HG02798 (cell line): ENCODE data around the gene ABCB7.
"Not testable (repeated sequence)": the region's sequence is repeated elsewhere in the genome, so short reads cannot be mapped to it uniquely, and the experiment has no call there.

Source experiments
- ATAC-seq: cut with Tn5 transposase; IDR thresholded peaks from one replicate; pipeline ENCODE4 v1.9.1; 2021; ENCODE audit warnings: mild to moderate bottlenecking; ENCODE audit not compliant: unreplicated experiment, poor library complexity

Gene ABCB7

DNA sequence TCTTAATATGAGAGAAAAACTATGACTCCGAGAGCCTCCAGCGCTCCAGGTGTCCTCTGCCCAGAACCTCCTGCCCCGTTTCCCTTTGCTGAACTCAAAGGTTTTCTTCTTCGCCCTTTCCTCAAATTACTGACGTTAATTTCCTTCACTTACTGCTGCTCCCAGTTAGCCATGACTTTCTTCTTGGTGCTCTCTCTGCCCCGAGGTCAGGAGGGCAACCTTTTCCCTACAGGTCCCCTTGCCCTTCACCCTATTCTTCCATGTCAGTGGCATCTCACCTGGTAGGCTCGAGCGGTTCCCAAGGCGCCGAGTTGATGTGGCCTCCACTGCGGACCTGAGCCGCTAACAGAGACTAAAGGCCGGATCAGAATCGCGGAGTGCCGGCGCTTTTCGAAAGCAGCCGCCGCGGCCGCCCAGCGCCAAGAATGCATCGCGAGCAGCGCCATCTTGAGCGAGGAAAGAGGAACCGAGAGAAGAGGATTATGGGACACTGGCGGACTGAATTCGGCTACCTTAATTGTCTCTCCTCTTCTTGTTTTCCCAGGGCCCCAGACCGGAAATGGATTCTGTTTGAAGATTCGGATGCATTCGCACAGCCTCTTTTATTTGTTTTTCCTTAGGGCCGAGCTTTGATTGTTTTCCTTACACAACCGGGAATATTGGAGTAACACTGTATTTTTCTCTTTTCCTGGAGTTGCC lies at the start of gene ABCB7:
Gene ABCB7, minus strand, starts transcription at position 457 of the 699 bp plus-strand sequence. Its CDS starts 11 bp downstream, at position 446.
- peak; percentile 96 for ATAC-seq

DNA sequence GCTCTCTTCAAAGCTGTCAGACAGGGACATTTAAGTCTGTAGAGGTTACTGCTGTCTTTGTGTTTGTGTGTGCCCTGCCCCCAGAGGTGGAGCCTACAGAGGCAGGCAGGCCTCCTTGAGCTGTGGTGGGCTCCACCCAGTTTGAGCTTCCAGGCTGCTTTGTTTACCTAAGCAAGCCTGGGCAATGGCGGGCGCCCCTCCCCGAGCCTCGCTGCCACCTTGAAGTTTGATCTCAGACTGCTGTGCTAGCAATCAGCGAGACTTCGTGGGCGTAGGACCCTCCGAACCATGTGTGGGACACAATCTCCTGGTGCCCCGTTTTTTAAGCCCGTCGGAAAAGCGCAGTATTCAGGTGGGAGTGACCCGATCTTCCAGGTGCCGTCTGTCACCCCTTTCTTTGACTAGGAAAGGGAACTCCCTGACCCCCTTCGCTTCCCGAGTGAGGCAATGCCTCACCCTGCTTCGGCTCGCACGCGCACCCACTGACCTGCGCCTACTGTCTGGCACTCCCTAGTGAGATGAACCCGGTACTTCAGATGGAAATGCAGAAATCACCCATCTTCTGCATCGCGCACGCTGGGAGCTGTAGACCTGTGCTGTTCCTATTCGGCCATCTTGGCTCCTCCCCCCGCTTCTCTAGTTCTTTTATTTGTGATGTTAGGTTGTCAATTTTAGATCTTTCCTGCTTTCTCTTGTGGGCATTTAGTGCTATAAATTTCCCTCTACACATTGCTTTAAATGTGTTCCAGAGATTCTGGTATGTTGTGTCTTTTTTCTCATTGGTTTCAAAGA lies 32.5 kb upstream of the ABCB7 start:
- not testable (repeated sequence) for ATAC-seq

DNA sequence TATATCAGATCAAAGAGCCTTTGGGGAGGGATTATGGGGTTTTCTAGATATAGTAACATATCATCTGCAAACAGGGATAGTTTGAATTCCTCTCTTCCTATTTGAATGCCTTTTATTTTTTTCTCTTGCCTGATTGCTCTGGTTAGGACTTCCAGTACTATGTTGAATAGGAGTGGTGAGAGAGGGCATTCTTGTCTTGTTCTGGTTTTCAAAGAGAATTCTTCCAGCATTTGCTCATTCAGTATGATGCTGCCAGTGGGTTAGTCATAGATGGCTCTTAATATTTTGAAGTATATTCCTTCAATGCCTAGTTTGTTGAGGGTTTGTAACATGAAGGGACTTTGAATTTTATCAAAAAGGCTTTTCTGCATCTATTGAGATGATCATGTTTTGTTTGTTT lies 25.6 kb upstream of the ABCB7 start:
- no peak for ATAC-seq

DNA sequence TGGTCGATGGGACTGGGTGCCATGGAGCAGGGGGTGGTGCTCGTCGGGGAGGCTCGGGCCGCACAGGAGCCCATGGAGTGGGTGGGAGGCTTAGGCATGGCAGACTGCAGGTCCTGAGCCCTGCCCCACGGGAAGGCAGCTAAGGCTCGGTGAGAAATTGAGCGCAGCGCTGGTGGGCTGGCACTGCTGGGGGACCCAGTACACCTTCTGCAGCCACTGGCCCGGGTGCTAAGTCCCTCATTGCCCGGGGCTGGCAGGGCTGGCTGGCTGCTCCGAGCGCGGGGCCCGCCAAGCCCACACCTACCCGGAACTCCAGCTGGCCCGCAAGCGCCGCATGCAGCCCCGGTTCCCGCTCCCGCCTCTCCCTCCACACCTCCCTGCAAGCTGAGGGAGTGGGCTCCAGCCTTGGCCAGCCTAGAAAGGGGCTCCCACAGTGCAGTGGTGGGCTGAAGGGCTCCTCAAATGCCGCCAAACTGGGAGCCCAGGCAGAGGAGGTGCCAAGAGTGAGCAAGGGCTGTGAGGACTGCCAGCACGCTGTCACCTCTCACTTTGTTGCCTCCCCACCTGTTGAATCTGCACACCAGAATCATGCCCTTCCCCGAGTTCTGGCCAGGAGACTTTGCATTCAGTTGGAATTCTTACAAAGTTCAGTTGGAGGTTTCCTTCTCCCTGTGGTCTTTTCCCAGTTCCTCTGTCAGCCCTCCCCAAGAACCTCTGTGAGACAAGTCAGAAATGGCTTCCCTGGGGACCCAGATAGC lies 23.6 kb upstream of the ABCB7 start:
- ATAC-seq: not testable (repeated sequence)

DNA sequence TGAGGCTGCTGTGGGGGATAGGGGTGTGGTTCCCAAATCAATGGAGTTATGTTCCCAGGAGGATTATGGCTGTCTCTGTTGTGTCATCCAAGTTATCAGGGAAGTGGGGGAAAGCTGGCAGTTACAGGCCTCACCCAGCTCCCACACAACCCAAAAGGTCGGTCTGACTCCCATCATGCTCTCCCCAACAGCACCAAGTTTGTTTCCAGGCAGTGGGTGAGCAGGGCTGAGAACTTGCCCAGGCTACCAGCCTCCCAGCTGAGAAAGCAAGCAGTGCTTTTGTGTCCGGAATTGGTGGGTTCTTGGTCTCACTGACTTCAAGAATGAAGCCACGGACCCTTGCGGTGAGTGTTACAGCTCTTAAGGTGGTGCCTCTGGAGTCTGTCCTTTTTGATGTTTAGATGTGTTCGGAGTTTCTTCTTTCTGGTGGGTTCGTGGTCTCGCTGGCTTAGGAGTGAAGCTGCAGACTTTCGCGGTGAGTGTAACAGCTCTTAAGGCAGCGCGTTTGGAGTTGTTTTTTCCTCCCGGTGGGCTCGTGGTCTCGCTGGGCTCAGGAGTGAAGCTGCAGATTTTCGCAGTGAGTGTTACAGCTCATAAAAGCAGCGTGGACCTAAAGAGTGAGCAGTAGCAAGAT lies 16.3 kb upstream of the ABCB7 start:
- not testable (repeated sequence) for ATAC-seq

DNA sequence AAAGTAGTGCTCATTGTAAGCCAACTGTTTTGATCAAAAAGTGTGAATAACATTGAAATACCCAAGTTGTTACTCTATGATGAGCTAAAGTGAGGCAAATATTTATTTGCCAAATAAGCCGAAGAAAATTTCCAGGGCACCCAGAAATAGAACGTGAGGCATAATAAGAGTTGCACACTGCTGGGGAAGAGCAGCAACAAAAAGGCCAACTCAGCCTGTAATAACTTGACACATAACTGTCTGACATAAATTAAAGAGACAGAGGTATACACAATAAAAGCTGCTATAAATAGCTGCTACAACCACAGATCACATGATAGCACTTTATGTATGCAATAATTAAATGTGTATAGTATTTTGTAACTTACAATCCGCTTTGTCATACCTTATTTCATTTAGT lies 2.0 kb upstream of the ABCB7 start:
- ATAC-seq: no peak

DNA sequence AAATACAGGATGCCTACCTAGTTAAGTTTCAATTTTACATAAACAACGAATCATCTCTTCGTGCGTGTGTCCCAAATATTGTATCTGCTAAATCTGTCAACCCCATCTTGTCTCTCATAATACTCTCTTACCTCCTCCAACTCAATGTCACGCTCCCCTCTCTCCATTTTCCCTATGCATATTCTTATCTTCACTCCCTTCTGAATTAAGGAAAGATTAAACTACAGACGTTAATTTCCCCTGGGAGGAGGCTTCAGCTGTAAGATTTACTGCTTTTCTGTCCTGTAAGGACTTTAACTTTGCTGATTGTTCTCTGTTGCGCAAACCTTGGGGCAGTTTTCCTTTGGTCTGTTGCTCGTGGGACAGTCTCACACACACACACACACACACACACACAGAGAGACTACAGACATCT lies 455 bp upstream of the ABCB7 start:
- no peak for ATAC-seq

DNA sequence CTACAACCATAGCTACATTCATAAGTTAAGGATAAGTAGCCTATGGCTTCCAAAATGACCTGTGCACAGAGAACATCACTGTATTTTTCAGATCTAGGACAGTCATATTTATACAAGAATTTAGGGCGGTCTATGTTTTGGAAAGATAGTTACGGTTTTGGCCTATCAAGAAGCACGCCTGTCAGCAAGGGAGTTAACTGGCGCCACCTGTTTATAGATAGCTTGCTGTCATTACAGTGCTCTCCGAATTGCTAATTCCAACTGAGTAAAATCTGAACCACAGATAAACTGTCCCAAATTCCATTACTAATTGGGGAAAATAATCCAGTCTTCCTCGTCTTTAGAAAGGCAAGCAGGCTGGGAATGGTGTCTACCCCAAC lies 646 bp downstream of the ABCB7 start:
- ATAC-seq: peak; percentile 68

DNA sequence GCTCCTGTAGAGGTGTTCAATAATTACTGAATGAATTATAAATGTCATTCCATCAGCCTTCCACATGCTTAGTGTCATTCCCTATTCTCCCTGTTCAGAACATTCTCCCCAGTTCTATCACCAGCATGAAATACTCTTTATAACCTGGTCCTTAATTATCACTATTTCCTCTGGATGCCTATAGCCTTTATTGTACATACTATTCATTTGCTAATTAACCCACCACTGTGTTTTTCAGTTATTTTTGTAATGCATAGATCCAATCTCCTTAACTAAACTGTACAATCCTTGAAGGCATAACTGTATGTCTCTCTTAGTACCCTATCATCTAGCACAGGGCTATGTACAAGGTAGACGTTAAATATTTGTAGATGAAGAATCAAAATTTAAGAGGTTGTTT lies 1.2 kb downstream of the ABCB7 start:
- no peak for ATAC-seq

DNA sequence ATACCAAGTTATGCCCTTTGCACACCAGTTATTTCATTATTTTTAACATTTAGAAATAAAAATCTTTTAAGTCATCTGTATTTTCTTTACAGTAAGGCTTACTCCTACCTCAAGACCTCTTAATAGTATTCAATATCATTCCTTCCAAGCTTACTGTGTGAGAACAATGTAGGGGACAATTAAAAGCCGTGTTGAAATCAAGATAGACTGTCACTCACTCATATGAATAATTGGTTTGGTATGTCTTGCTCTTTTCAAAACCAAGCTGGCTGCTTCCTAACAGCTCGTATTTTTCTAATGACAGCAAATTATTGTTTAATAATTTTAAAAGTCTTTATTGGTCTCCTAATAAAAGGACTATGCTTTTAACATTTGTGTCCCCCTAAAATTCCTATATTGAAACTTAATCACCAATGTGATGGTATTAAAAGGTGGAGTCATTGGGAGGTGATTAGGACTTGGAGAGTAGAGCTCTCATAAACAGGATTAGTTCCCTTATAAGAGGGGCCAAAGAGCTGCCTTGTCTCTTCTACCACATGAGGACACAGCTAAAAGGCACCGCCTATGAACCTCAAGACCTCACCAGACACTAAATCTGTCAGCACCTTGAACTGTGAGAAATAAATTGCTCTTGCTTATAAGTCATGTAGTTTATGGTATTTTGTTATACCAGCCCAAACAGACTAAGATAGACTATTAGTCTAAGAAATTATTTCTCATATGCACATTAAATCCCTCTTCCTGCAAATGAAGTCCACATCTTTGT lies 4.1 kb downstream of the ABCB7 start:
- no peak for ATAC-seq

DNA sequence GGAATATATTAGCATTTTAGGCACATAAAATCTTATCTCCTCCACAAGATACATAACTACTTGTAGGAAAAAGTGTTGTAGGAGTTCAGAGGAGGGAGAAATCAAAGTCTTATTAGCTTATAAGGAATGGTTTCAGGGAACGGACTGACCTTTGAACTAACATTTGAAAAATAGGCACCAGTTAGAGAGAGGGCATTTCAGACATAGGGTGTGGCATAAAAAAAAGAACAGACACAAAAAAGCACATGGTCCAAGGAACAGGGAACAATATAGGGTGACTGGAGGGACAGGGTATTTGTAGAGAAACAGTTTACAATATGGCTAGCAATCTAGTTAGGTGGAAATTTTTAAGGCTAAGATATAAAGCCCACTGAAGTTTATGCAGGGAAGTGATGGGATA lies 6.4 kb downstream of the ABCB7 start:
- ATAC-seq: no peak

DNA sequence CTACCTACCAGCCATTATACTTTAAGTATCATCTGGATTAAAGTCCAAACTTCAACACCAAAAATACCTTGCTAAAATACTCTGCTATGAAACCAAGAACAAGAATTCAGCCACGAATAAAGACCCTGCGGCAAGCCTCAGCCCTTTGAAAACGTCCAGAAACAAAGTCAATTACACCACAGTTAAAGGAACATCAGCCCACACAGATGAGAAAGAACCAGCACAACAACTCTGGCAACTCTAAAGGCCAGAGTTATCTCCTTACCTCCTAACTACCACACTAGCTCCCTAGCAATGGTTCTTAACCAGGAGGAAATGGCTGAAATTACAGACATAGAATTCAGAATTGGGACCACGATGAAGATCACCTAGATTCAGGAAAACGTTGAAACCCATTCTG lies 23.4 kb downstream of the ABCB7 start:
- ATAC-seq: no peak

DNA sequence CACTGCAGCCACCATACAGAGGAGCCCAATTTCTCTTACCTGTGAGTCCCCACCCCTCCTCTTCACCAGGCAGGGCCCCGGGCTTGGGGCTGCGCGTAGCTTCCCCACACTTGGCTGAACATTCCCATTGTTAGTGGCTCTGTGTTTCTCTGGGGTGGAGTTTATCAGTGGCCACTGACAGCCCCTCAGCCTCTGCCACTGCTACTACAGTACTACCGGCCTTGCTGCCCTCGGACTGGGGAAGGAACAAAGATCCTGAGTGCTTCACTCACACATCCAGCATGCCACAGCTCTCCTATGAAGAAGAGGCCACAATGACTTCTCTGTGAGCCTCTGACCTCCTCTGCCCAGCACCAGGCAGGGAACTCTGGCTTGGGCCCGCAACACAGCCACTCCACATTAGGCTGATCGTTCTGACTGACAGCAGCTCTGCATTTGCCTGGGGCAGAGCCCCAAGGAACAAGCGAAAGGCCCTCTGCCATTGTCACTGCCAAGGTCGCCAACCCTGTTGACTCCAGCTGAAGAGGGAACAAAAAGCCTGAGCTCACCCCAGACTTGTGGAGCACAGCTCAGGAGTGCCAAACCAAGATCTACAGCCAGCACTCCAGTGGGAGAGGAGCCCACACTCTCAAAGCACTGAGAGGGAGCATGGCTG lies 24.0 kb downstream of the ABCB7 start:
- ATAC-seq: no peak

DNA sequence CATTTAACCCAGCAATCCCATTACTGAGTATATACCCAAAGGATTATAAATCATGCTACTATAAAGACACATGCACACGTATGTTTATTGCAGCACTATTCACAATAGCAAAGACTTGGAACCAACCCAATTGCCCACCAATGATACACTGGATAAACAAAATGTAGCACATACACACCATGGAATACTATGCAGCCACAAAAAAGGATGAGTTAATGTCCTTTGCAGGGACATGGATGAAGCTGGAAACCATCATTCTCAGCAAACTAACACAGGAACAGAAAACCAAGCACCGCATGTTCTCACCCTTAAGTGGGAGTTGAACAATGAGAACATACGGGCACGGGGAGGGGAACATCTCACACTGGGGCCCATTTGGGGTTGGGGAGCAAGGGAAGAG lies 27.0 kb downstream of the ABCB7 start:
- ATAC-seq: not testable (repeated sequence)

DNA sequence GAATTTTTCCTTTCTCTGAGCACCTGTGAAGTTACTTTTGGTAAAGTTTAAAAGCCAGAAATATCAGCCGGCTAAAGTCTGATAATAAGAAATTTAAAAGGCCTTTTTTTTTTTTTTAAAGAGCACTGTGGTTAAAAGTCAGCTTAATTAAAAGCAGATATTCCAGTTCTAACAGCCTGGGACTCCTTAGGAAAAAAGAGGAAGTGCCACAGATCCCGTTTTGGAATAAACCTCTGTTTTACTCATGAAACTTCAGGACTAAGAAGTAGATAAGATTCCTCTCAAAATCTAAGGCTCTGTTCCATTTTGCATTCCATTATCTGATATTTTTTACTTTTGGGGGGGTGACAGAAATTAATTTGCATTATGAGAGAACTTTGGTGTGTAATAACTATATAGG lies 37.8 kb downstream of the ABCB7 start:
- no peak for ATAC-seq

DNA sequence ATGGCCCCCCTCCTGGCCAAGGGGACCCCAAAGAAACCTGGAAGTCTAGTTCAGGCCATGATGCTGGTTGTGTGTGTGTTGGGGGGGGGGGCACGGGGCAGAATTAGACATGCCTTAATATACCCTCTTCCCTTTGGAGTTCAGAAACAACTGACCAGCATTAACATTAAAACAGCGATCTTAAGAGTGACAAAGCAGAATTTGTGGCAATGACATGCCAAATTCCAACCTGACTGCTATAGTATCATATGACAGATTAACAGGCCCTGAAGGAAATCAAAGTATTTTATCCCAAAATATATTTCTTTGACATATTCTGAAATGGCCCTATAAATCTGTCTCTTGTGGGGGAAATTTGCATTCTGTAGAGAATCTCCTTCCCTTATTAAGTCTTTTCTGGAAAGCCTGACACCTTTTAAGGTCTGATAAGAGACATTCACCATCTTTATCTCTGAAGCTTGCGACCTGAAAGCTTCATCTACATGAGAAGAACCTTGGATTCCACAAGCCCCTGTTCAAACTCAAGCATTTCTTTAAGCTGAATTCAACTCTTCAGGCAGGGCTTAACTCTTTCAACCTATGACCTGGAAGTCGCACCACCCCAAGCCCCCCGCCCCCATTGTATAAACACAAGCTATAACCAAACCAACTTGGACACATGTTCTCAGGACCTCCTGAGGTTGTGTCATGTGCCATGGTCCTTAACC lies 40.2 kb downstream of the ABCB7 start:
- ATAC-seq: no peak

DNA sequence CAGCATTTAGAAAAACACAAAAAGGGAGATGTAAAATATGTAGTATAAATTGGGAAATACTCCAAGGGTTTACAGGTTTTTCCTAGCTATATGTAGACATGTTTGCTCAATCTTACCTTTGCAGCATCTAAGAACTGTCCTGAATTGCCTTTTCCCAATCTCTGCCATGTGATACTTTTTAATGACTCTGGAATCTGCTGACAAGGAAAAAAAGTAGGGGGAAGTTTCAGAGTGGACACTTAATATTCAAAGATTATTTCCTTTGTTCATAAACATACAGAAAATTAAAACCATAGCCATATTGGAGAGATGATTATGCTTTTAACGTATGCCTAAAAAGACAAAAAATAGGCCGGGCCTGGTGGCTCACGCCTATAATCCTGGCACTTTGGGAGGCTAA lies 41.4 kb downstream of the ABCB7 start:
- ATAC-seq: no peak

DNA sequence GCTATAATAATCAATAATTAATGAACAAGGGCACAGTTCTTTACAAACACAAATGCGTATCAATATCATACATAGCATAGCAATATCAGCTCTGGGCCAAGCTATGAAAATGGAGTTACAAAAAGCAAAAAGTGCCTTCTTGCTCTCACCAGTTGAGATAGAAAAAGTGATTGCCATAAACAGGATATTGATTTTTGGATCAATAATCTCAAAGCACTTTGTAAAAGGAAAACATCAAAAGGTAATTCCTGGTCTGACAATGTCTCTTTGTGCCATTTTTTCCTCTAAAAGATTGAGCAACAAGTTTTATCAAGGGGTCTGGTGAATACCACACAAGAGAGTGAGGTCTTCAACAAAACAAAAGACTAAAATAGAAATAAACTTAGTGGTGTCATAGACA lies 42.4 kb downstream of the ABCB7 start:
- ATAC-seq: no peak
